ENCODE results near the gene LRRC73.

LRRC73 gene

GRCh38 chr6:43522547-43523261, 12.6 kb upstream of the LRRC73 start:
- TF ChIP-seq POLR2AphosphoS5 (IDR thresholded peaks at IDR 0.05; ENCODE audit: low read depth, low read length) (peak; percentile 55; the same call in 1 of the 2 replicates), POLR2A (IDR thresholded peaks at IDR 0.05; ENCODE audit: low read depth, low read length) (no peak; the same call in 1 of the 2 replicates)
- DNase-seq (ENCODE audit: insufficient read length) (no peak), FAIRE-seq (no peak)

GRCh38 chr6:43521836-43522235, 11.7 kb upstream of the LRRC73 start:
- FAIRE-seq (no peak), DNase-seq (ENCODE audit: insufficient read length) (no peak)

GRCh38 chr6:43520097-43520496, 10.0 kb upstream of the LRRC73 start:
- DNase-seq (ENCODE audit: insufficient read length) (no peak), FAIRE-seq (no peak)
- TF ChIP-seq TAF1 (IDR thresholded peaks at IDR 0.05; ENCODE audit: borderline replicate concordance, low read depth, low read length) (no peak), POLR2AphosphoS5 (IDR thresholded peaks at IDR 0.05; ENCODE audit: low read depth, low read length) (peak; percentile 67), POLR2A (IDR thresholded peaks at IDR 0.05; ENCODE audit: low read depth, low read length) (peak; percentile 38; the same call in 1 of the 2 replicates)

More at GRCh38 chr6:43521836-43522235, 11.7 kb upstream of the LRRC73 start:
- TF ChIP-seq POLR2A (IDR thresholded peaks at IDR 0.05; ENCODE audit: low read depth, low read length): no peak; the same call in none of the 2 replicates
- no peak for TF ChIP-seq POLR2AphosphoS5 (IDR thresholded peaks at IDR 0.05; ENCODE audit: low read depth, low read length)
- no peak for TF ChIP-seq TAF1 (IDR thresholded peaks at IDR 0.05; ENCODE audit: borderline replicate concordance, low read depth, low read length)

GRCh38 chr6:43517505-43518357, 7.6 kb upstream of the LRRC73 start:
- FAIRE-seq: no peak
- no peak for TF ChIP-seq POLR2A (IDR thresholded peaks at IDR 0.05; ENCODE audit: low read depth, low read length)
- no peak for TF ChIP-seq TAF1 (IDR thresholded peaks at IDR 0.05; ENCODE audit: borderline replicate concordance, low read depth, low read length)
- no peak for TF ChIP-seq POLR2AphosphoS5 (IDR thresholded peaks at IDR 0.05; ENCODE audit: low read depth, low read length)

GRCh38 chr6:43516697-43517504, 6.8 kb upstream of the LRRC73 start, which contains the start of the genes POLR1C and YIPF3:
Gene POLR1C (plus strand): TSS chr6:43517089. CDS start chr6:43517110, 21 bp downstream.
Gene YIPF3 (minus strand): TSS chr6:43516926. CDS start chr6:43516807, 119 bp downstream.
- DNase-seq (ENCODE audit: insufficient read length): peak; percentile 93
- peak; percentile 93 for FAIRE-seq

More at GRCh38 chr6:43517505-43518357, 7.6 kb upstream of the LRRC73 start:
- no peak for DNase-seq (ENCODE audit: insufficient read length)

GRCh38 chr6:43516367-43516696, 6.2 kb upstream of the LRRC73 start:
- DNase-seq (ENCODE audit: insufficient read length) (no peak), FAIRE-seq (no peak)
- TF ChIP-seq TAF1 (IDR thresholded peaks at IDR 0.05; ENCODE audit: borderline replicate concordance, low read depth, low read length) (no peak), POLR2A (IDR thresholded peaks at IDR 0.05; ENCODE audit: low read depth, low read length) (no peak), POLR2AphosphoS5 (IDR thresholded peaks at IDR 0.05; ENCODE audit: low read depth, low read length) (no peak)

More at GRCh38 chr6:43516697-43517504, 6.8 kb upstream of the LRRC73 start, which contains the start of the genes POLR1C and YIPF3:
- TF ChIP-seq TAF1 (IDR thresholded peaks at IDR 0.05; ENCODE audit: borderline replicate concordance, low read depth, low read length) (peak; percentile 66; the same call in 1 of the 2 replicates), POLR2AphosphoS5 (IDR thresholded peaks at IDR 0.05; ENCODE audit: low read depth, low read length) (peak; percentile 98), POLR2A (IDR thresholded peaks at IDR 0.05; ENCODE audit: low read depth, low read length) (peak; percentile 96)

GRCh38 chr6:43515808-43516207, 5.7 kb upstream of the LRRC73 start:
- FAIRE-seq: no peak
- TF ChIP-seq TAF1 (IDR thresholded peaks at IDR 0.05; ENCODE audit: borderline replicate concordance, low read depth, low read length) (no peak), POLR2AphosphoS5 (IDR thresholded peaks at IDR 0.05; ENCODE audit: low read depth, low read length) (no peak), POLR2A (IDR thresholded peaks at IDR 0.05; ENCODE audit: low read depth, low read length) (no peak)
- no peak for DNase-seq (ENCODE audit: insufficient read length)

GRCh38 chr6:43511824-43512415, 1.8 kb upstream of the LRRC73 start:
- FAIRE-seq (no peak), DNase-seq (ENCODE audit: insufficient read length) (no peak)
- TF ChIP-seq POLR2A (IDR thresholded peaks at IDR 0.05; ENCODE audit: low read depth, low read length): no peak
- no peak for TF ChIP-seq TAF1 (IDR thresholded peaks at IDR 0.05; ENCODE audit: borderline replicate concordance, low read depth, low read length)
- no peak for TF ChIP-seq POLR2AphosphoS5 (IDR thresholded peaks at IDR 0.05; ENCODE audit: low read depth, low read length)

GRCh38 chr6:43510827-43511163, 649 bp upstream of the LRRC73 start:
- FAIRE-seq: no peak

GRCh38 chr6:43509142-43509983, 783 bp downstream of the LRRC73 start:
- DNase-seq (ENCODE audit: insufficient read length) (no peak), FAIRE-seq (peak; percentile 57)
- TF ChIP-seq POLR2A (IDR thresholded peaks at IDR 0.05; ENCODE audit: low read depth, low read length) (no peak), TAF1 (IDR thresholded peaks at IDR 0.05; ENCODE audit: borderline replicate concordance, low read depth, low read length) (no peak), POLR2AphosphoS5 (IDR thresholded peaks at IDR 0.05; ENCODE audit: low read depth, low read length) (no peak)

More at GRCh38 chr6:43510827-43511163, 649 bp upstream of the LRRC73 start:
- no peak for TF ChIP-seq POLR2A (IDR thresholded peaks at IDR 0.05; ENCODE audit: low read depth, low read length)
- no peak for TF ChIP-seq POLR2AphosphoS5 (IDR thresholded peaks at IDR 0.05; ENCODE audit: low read depth, low read length)
- TF ChIP-seq TAF1 (IDR thresholded peaks at IDR 0.05; ENCODE audit: borderline replicate concordance, low read depth, low read length): no peak
- no peak for DNase-seq (ENCODE audit: insufficient read length)
